Measurements from ENCODE around the gene NFRKB. TPM values are rescaled to one million over a fixed set of nuclear protein-coding genes. Genes with fewer than 3 reads are reported as not detected.
A peak's percentile ranks its signal among the peaks of the same experiment; 100 is the strongest.

Gene NFRKB
- polyA plus RNA-seq (ENCODE audit: insufficient read length in 12 of 12): 10 to 100 TPM in 11 of 12 donors, not detected in 1; 18.1 to 30.4 (median 20.0) TPM
- long read RNA-seq, donor 1: 0 reads
- long read RNA-seq, donor 2: 0 reads
- long read RNA-seq, donor 3: 0 reads
- long read RNA-seq, donor 4: 0 reads
- long read RNA-seq, donor 5: 0 reads
- long read RNA-seq, donor 6: 0 reads
- long read RNA-seq, donor 7: 0 reads
- long read RNA-seq, donor 8: 0 reads
- long read RNA-seq, donor 9: 0 reads
- long read RNA-seq, donor 10: 0 reads
- long read RNA-seq, donor 11: 0 reads

DNA sequence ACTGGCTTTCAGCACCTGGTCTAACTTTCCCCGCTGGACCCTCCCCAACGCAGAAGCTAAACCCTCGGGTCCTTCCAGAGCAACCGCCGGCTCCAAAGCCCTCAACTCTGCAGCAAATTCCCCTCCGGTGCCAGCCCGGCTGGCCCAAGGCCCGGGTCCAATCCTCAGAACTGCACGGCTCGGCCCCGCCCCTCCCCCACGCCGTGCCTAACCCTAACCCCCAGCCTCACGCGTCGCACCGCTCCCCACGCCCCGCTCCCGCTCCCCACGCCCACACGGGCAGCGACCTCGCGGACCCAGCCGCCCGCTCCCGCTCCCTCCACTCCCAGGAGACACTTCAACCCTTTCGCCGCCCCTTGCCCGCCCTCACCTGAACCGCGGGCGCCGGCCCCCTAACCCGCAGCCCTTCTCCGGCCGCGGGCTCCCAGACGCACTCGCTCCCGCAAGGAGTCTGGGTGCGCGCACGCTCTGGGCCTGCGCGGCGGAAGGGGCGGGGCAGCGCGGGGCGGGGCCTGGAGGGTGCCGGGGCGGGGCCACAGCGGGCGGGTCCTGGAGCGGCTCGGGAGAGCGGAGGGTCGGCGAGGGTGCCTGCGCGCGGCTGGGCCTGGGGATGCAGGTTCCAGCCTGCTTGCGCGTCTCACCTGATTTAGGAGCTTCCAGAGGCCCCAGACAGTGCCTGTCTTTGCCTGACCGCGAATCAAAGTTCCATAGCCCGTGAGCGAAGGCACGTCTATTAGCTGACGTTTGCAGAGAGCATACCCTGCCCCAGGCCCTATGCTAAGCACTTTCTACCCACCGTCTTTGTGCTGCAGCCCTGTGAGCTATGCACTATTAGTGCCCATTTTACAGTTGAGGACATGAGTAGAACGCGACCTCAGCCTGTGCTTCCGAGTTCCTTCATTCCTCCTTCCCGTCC is at the start of gene NFRKB:
Gene NFRKB (minus strand): TSS at position 453 of the 916 bp plus-strand sequence. CDS start 2,729 bp downstream, outside the sequence.
- DNase-seq: peak; percentile 77

DNA sequence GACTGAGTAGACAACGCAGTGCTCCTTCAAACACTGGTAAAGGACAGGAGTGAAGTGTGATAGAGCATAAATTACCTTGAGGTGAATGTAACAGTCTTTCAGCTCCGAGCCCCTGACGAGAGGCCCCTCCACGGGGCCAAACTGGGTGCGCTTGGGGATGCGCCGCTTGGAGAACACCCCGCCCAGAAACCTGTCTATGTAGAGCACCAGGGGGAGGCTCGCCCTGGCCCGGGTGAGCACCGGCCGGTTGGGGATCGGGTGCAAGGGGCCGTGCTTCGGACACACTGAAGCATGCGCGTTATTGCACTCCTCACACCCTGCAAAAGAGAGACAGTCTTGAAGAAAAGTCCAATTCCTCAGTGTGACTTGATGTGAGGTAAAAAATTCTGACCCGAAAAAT is 49.3 kb upstream of the NFRKB start:
- no peak for DNase-seq

DNA sequence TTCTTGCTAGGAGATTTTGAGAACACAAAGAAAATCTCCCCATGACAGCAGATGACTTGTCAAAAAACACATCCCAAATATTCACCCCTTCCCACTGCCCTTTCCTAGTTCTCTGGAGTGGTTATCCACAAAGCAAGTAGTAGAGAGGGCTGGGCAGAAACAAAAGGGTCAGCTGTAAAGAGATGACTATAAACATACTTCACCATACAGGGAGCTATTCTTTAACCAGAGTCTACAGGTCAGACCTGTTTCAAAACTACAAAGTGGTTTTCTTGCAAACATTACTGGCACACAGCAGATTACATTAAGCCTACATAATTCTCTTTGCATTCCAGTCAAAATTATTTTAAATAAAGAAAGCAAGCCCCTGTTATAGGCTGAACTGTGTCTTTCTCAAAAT is 47.7 kb upstream of the NFRKB start:
- no peak for DNase-seq

DNA sequence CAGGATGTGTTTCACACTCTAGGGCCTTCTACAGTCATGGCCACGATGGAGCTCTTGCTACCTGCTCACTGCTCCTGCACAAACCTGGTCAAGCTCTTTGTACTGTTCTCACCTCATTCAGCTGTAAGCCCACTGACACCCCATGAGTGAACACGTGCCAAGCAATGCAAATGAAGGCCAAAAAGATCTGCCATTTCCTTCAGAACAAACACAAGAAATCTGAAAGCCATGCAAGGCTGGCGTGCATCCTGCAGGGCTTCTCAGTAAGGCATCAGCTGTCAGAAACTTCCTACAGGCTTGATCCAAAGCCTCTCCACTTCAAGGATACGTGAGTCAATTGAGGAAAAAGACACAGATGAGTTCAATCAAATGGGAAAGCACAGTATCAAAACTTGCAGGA is 44.1 kb upstream of the NFRKB start:
- DNase-seq: no peak

DNA sequence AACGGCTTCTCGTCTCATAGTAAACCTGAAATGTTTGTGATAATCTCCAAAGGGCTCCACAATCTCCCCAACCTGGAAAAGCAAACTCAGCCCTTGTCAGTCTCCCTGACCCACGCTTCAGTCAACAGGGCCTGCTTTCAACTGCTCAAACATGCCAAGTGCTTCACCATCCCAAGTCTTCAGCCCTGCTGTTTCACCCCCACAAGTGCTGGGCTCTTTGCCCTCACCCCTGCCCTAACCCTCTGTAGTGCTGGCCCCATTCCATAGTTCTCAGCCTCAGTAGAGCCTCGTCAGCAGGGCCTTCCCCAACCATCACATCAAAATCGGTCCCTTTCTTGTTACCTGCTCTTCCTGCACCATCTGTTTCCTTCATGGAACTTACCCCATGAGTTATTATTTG is 43.4 kb upstream of the NFRKB start:
- no peak for DNase-seq

- no peak for DNase-seq
Observed at GRCh38 chr11:129937592-129938238, 42.3 kb upstream of the NFRKB start.

DNA sequence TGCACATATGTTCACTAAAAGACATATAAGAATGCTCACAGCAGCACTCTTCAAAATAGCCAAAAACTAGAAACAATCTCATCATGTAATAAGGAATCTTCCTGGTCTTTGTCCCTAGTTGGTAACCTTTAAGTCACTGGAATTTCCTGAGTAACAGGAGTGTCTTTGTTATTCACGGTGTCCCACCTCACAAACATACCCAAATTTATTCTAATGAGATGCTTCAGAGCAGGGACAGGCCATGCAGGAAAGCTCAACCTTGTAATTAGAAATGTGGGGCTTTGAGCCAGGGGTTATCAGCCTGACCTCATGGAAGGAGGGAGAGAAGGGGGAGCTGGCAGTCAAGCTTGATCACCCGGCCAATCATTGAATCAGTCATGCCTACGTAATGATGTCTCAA is 40.3 kb upstream of the NFRKB start:
- DNase-seq: no peak

GRCh38 chr11:129933891-129934290 is 38.5 kb upstream of the NFRKB start:
- peak; percentile 49 for DNase-seq

DNA sequence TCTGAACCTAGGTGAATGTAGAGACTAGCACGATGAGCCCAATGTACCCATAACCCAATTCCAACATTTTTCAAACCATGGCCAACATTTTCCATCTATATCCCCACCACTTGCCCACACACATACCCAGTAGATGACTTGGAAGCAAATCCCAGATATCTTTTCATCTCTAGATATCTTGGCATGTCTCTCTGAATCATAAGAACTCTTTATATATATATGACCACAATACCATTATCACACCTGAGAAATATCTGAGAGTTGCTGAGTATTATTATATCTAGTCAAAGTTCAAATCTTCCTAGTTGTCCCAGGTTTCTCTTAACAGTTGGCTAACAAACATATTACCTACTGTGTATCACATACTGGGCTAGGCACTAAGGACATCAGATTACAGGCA is 37.9 kb upstream of the NFRKB start:
- DNase-seq: no peak

- DNase-seq: no peak
Observed at GRCh38 chr11:129932381-129933067, 37.1 kb upstream of the NFRKB start.

DNA sequence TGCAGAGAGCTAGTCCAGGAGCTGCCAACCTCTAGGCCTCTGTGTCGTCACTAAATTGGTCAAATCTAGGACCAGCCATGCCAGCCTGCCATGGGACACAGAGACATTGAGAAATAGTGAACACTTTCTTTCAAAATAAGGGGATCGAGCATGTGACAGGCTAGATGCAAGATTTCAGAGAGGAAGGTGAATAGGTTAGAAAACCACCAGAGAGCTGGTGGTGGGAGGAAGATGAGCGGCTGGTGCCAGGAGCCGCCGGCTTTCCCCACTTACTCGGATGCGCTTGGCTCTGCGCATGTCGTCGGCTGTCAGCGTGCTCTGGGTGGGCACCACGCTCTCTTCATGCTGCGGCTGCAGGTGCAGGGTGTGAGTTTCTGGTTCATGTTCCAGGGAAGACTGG is 35.4 kb upstream of the NFRKB start:
- DNase-seq: no peak

GRCh38 chr11:129930296-129930695 is 34.9 kb upstream of the NFRKB start:
- no peak for DNase-seq

- DNase-seq: no peak
Observed at GRCh38 chr11:129929721-129930120, 34.3 kb upstream of the NFRKB start.

DNA sequence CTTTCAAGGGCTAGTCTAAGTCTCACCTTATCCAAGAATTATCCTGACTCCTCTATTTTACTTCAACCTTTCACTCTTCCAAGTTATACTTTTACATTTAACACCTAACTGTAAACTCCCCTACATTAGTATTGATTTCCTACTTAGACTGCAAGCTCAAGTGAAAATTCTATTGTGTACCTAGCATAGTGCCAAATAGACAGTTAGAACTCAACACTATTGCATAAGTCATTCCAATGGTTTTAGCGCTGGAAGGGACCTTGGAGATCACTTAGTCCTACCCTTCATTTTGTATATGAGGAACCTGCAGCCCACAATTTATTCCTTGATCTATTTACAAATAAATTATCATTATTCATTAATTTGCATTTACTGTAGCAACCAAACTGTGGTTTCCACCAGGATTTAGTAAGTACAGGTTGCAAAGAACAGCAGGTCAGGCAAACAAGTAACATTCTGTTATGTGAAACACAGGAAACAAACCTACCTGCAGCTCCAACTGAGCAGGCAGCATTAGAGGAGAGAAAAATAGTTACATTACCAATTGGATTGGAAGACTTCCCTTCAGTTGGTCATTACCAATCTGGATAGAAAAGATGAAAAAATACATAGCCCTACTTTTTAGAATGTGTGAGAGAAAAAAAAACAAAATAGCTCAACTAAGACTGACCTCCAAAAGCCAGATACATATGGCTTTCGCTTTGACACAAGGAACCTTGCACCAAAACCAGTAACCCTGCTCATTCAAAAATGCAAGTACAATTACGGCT is 33.7 kb upstream of the NFRKB start:
- DNase-seq: no peak

DNA sequence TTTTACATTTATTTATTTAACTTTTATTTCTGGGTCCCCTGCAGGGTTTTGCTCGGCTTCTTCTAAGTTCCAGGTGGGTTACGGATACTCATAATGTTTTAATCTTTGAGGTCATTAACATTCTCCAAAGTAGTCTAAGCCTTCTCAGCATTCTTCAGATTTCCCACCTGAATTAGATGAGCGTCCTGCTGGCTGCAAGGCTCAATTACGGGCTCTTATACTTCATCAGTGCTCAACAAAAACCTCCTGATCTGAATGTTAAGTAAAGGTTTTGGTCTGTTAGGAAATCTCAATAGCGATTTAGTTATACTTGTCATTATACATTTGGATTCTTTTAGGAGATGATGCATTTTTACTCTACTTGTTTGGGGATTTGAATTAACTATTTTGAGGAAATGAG is 27.3 kb upstream of the NFRKB start:
- DNase-seq: no peak

DNA sequence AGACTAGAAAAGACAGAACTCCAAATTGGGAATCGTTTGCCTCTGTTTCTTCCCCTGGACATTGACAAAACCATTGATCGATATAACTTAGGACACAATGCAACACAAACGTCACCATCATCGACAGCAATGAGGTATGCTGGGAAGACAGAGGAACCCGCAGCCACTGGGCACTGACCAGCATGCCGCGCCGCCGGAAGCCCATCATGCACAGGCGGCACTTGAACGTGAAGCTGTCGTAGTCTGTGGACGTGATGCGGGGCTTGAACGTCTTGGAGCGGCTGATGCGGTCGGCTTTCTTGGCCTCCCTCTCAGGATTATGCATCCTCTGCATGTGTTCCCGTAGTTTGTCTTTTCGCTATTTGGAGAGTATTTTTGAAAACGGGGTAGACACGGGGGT is 23.0 kb upstream of the NFRKB start:
- no peak for DNase-seq

DNA sequence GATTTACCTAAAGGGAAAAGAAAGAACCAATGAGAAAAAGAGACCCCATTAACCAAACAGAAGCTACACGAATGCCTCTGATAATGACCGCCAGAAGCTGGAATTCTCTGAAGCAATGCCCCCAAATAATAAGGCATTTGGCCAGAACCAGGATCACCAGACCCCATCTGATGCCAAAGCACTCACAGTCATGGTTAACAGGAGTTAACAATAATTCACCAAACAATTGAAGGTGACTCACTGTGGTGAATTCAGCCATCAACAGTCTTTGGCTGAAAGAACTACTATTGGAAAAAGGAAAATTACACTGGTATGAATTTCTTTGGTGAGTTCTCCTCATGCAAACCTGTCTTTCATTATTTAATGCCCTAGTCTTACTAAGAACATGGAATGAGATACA is 21.9 kb upstream of the NFRKB start:
- no peak for DNase-seq

DNA sequence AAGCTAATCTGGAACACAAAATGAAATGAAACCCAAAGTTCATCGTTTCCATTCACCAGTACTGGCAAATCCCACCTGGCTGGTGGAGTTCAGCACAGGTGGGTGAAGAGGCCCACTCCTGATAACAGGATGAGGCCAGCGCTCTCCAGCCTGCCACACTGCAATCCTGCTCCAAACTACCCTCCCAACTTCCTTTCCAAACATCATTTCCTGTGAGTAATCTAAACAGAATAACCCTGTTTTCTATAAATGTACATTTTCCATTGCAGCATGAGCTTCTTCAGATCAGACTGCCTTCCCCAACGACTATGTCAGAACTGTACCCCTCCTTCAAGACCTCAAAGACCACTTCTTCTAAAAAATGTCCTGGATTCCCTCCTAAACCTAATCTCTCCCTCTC is 15.9 kb upstream of the NFRKB start:
- no peak for DNase-seq

- no peak for DNase-seq
Observed at GRCh38 chr11:129910360-129910759, 15.0 kb upstream of the NFRKB start.

DNA sequence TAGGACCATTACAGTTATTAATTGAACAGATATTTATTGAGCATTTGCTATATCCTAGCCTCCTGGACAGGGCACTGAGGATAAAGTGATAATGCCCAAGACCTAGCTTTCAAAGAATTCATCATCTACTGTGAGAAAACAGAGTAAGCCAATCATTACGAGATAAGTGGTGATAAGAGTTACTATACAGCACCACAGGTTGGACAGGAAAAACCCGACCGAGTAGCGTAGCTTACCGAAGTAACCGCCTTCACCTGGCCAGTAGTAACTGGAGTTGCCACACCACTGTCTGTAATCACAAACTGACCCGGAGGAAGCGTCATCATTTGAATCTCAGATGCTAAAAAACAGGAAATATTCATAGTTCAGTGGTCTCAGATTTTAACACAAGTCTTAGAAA is 10.0 kb upstream of the NFRKB start:
- no peak for DNase-seq

GRCh38 chr11:129896062-129896461 is 684 bp upstream of the NFRKB start:
- DNase-seq: no peak
